ENCODE measurements around the gene SERP2. TPM values are rescaled to one million over a fixed set of nuclear protein-coding genes. Genes with fewer than 3 reads are reported as not detected.

SERP2 gene
- total and polyA plus RNA-seq, 9 of the 15 experiments (the other 6 are each of a cell fraction or from before 2014, with no cell fraction given), result 0.13 TPM; not detected in 8

DNA sequence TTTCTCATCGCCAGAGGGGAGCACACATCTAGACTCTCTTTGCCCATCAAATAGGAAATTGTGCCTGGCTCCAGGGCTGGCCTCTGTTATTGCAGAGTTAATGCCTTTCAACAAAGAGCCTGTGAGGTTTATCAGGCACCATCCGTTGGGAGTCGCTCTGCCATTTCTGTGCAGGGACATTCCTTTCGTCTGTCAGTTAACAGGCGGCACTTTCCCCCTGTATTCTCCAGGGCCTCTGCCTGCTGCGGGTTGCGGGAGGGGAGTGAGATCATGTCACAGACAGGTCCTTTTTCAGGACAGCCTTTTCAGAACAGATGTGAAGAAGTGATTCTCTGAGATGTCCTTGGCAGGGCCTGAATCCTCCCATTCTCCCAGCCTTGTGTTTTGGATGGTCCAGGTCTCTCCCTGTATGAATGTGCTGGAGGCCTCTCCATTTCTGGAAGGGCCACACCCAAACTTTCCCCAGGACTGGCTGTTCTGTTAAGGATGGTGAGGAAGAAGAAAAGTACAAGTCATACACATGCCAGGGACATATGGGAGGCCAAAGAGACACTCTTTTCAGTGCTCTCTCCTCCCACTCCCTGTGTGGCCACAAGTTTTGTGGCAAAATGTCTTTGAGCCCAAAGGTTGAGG, 14.9 kb downstream of the SERP2 start (continued):
- TF ChIP-seq, protein P1, sequence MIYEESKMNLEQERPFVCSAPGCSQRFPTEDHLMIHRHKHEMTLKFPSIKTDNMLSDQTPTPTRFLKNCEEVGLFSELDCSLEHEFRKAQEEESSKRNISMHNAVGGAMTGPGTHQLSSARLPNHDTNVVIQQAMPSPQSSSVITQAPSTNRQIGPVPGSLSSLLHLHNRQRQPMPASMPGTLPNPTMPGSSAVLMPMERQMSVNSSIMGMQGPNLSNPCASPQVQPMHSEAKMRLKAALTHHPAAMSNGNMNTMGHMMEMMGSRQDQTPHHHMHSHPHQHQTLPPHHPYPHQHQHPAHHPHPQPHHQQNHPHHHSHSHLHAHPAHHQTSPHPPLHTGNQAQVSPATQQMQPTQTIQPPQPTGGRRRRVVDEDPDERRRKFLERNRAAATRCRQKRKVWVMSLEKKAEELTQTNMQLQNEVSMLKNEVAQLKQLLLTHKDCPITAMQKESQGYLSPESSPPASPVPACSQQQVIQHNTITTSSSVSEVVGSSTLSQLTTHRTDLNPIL (CRISPR knock-in tag; IDR thresholded peaks at IDR 0.05), result no peak
- TF ChIP-seq CBFA2T2 (conservative IDR thresholded peaks at IDR 0.05) (peak; percentile 41; the same call in 1 of the 2 replicates), ARID1B (IDR thresholded peaks at IDR 0.05) (peak; percentile 31), NCOA6 (IDR thresholded peaks at IDR 0.05) (no peak), JUND (IDR thresholded peaks at IDR 0.05; ENCODE audit: borderline replicate concordance, low read depth, low read length) (peak; percentile 8; the same call in 1 of the 2 replicates), JUND (tag; IDR thresholded peaks at IDR 0.05; ENCODE audit: borderline replicate concordance, low read depth, low read length) (no peak), DPF2 (IDR thresholded peaks at IDR 0.05) (0 out of 2 replicates have a peak, but pooled peaks have one; percentile 26), MEIS2 (IDR thresholded peaks at IDR 0.05; ENCODE audit: partially characterized antibody) (peak; percentile 20), CBFA2T3 (IDR thresholded peaks at IDR 0.05) (peak; percentile 68), MTA3 (IDR thresholded peaks at IDR 0.05; ENCODE audit: borderline replicate concordance) (0 out of 2 replicates have a peak, but pooled peaks have one; percentile 27), TCF3 (CRISPR knock-in tag; IDR thresholded peaks at IDR 0.05) (peak; percentile 46; the same call in 1 of the 2 replicates), CTBP1 (IDR thresholded peaks at IDR 0.05; ENCODE audit: borderline replicate concordance) (peak; percentile 37; the same call in 1 of the 2 replicates), KLF6 (CRISPR knock-in tag; IDR thresholded peaks at IDR 0.05; ENCODE audit: borderline replicate concordance) (no peak)
- TF ChIP-seq, protein P2, sequence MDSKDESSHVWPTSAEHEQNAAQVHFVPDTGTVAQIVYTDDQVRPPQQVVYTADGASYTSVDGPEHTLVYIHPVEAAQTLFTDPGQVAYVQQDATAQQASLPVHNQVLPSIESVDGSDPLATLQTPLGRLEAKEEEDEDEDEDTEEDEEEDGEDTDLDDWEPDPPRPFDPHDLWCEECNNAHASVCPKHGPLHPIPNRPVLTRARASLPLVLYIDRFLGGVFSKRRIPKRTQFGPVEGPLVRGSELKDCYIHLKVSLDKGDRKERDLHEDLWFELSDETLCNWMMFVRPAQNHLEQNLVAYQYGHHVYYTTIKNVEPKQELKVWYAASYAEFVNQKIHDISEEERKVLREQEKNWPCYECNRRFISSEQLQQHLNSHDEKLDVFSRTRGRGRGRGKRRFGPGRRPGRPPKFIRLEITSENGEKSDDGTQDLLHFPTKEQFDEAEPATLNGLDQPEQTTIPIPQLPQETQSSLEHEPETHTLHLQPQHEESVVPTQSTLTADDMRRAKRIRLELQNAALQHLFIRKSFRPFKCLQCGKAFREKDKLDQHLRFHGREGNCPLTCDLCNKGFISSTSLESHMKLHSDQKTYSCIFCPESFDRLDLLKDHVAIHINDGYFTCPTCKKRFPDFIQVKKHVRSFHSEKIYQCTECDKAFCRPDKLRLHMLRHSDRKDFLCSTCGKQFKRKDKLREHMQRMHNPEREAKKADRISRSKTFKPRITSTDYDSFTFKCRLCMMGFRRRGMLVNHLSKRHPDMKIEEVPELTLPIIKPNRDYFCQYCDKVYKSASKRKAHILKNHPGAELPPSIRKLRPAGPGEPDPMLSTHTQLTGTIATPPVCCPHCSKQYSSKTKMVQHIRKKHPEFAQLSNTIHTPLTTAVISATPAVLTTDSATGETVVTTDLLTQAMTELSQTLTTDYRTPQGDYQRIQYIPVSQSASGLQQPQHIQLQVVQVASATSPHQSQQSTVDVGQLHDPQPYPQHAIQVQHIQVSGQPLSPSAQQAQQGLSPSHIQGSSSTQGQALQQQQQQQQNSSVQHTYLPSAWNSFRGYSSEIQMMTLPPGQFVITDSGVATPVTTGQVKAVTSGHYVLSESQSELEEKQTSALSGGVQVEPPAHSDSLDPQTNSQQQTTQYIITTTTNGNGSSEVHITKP (IDR thresholded peaks at IDR 0.05; ENCODE audit: partially characterized antibody), result peak; percentile 39
- TF ChIP-seq, protein P3, sequence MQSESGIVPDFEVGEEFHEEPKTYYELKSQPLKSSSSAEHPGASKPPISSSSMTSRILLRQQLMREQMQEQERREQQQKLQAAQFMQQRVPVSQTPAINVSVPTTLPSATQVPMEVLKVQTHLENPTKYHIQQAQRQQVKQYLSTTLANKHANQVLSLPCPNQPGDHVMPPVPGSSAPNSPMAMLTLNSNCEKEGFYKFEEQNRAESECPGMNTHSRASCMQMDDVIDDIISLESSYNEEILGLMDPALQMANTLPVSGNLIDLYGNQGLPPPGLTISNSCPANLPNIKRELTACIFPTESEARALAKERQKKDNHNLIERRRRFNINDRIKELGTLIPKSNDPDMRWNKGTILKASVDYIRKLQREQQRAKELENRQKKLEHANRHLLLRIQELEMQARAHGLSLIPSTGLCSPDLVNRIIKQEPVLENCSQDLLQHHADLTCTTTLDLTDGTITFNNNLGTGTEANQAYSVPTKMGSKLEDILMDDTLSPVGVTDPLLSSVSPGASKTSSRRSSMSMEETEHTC (IDR thresholded peaks at IDR 0.05), result no peak
- TF ChIP-seq, protein P4, sequence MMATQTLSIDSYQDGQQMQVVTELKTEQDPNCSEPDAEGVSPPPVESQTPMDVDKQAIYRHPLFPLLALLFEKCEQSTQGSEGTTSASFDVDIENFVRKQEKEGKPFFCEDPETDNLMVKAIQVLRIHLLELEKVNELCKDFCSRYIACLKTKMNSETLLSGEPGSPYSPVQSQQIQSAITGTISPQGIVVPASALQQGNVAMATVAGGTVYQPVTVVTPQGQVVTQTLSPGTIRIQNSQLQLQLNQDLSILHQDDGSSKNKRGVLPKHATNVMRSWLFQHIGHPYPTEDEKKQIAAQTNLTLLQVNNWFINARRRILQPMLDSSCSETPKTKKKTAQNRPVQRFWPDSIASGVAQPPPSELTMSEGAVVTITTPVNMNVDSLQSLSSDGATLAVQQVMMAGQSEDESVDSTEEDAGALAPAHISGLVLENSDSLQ (IDR thresholded peaks at IDR 0.05), result 0 out of 2 replicates have a peak, but pooled peaks have one; percentile 49
- TF ChIP-seq, protein P5, sequence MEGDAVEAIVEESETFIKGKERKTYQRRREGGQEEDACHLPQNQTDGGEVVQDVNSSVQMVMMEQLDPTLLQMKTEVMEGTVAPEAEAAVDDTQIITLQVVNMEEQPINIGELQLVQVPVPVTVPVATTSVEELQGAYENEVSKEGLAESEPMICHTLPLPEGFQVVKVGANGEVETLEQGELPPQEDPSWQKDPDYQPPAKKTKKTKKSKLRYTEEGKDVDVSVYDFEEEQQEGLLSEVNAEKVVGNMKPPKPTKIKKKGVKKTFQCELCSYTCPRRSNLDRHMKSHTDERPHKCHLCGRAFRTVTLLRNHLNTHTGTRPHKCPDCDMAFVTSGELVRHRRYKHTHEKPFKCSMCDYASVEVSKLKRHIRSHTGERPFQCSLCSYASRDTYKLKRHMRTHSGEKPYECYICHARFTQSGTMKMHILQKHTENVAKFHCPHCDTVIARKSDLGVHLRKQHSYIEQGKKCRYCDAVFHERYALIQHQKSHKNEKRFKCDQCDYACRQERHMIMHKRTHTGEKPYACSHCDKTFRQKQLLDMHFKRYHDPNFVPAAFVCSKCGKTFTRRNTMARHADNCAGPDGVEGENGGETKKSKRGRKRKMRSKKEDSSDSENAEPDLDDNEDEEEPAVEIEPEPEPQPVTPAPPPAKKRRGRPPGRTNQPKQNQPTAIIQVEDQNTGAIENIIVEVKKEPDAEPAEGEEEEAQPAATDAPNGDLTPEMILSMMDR (IDR thresholded peaks at IDR 0.05 in 2 of 3, conservative IDR thresholded peaks at IDR 0.05 in 1 of 3; ENCODE audit: insufficient read depth in 2 of 3, low read depth in 1 of 3, low read length in 3 of 3), result peak in 2 of 3 experiments; percentile 15 to 35; a peak in 2 of 6 replicates

Data from K562 (cell line).